Fibroblast of villous mesenchyme (primary cell): ENCODE measurements around the gene RREB1. TPM values are rescaled to one million over a fixed set of nuclear protein-coding genes. Genes with fewer than 3 reads are reported as not detected.

ENCODE experiments used
- DNase-seq: peaks from one replicate; pipeline ENCODE4 v3.0.0-alpha.2; 2010; ENCODE audit warnings: low read depth
- H3K4me3 ChIP-seq: 2 replicates; pipeline ENCODE4 v1.5.1; 2011; ENCODE audit warnings: low read depth, mild to moderate bottlenecking, low read length
- total RNA-seq: library from RNA; depleted of rRNA; stranded (reverse); fragments of >200 nt; gene quantifications from 2 replicates; pipeline ENCODE4 v1.2.3, GENCODE V29; 2012
- TF ChIP-seq, protein P1 (sequence below): IDR thresholded peaks from 2 replicates; pipeline ENCODE4 v1.5.1; 2012; ENCODE audit warnings: low read depth, mild to moderate bottlenecking, low read length; ENCODE audit not compliant: insufficient read depth

RREB1 gene
- total RNA-seq, 1 donor: 26.3 TPM

DNA sequence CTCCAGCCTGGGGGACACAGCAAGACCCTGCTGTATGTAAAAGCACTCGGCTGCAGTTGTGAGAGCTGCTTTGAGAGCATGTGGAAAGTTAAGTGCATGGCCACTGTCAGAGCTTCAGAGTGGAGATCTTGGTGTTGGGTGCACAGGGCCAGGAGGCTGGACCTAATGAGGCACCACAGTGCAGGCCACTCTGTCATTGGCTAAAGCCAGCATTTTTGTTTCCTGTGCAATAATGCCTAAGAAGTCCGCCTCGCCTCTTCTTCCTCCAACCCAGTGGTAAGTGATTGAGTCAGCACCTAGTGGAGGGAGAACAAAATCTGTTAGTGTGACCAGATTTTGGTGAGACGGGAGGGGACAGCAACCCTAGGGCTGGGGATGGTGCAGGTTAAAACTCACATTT lies 144.6 kb downstream of the RREB1 start:
- H3K4me3 ChIP-seq: no peak overlapping the region
- no peak for DNase-seq
- TF ChIP-seq, protein P1, sequence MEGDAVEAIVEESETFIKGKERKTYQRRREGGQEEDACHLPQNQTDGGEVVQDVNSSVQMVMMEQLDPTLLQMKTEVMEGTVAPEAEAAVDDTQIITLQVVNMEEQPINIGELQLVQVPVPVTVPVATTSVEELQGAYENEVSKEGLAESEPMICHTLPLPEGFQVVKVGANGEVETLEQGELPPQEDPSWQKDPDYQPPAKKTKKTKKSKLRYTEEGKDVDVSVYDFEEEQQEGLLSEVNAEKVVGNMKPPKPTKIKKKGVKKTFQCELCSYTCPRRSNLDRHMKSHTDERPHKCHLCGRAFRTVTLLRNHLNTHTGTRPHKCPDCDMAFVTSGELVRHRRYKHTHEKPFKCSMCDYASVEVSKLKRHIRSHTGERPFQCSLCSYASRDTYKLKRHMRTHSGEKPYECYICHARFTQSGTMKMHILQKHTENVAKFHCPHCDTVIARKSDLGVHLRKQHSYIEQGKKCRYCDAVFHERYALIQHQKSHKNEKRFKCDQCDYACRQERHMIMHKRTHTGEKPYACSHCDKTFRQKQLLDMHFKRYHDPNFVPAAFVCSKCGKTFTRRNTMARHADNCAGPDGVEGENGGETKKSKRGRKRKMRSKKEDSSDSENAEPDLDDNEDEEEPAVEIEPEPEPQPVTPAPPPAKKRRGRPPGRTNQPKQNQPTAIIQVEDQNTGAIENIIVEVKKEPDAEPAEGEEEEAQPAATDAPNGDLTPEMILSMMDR: no peak

DNA sequence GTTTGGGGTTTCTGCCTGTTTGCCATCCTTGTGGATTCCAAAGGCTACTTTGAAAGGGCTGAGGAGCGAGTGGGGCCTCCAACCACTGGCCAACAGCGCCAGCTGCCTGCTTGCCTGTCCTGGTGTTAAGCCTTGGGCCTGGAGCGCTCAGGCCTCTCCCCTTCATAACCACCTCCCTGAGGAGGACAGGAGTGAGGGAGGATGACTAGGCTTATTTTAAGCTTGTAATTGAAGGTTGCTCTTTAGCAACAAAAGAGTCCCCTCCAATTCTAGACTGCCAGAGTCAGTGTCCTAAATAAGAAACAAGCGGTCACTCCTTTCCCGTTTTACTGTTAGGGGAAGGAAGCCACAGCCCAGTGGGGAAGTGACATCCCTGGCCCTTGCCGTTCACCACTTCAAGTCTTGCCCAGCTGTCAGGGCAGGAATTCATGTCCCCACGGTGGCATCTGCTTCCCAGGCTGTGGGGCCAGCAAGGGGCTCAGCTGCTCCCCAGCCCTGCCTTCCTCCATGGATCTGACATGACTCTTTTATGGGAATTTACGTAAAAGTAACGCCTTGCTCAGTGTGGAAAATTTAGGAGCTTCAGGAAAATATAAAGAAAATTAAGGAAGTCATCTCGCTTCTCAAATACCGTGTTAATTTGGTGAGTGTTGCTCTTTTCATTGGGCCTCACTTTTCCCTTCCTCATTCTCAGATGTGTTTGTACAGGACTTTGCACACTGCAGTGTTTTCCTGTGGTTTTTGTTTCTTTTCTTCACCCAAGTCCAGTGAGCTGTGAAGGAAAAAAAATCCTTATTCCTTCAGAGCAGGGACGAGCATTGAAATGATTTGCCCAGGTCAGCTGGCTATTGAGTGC lies 147.4 kb downstream of the RREB1 start:
- no peak overlapping the region for H3K4me3 ChIP-seq
- TF ChIP-seq, protein P1: no peak
- no peak for DNase-seq

DNA sequence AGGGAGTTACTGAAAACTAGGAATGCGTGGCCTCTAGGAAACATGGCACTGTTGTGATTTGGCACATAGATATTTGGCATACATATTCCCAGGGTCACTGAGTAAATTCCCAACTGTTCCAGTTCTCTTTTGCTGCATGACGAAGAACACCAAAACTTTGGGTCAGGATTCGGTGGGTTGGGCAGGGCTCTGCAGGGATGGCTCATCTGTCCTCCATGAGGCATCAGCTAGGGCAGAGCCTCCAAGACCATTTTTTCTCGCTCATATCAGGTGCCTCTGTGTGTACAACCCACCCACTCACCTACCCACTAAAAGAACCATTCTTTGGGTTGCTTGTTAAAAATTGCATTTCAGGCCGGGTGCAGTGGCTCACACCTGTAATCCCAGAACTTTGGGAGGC lies 148.2 kb downstream of the RREB1 start:
- DNase-seq: no peak

DNA sequence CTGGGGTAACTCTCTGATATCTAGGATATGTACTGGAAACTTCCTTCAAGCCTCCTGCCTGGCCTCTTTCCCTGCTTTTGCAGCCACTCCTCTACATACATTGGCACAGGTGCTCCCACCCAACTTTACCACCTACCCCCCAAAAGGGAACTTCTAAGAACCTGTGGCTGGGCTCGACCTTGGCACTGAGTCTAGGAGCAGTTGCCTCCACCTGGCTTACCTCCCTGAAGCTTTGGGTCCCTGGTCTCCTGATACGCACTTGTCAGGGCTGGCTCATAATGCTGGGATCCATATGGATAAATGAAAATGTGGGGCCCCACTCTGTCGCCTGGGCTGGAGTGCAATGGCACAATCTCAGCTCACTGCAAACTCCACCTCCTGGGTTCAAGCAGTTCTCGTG lies 149.0 kb downstream of the RREB1 start:
- TF ChIP-seq, protein P1: no peak
- H3K4me3 ChIP-seq: no peak overlapping the region
- DNase-seq: no peak

More for the DNA sequence above, 148.2 kb downstream of the RREB1 start:
- no peak overlapping the region for H3K4me3 ChIP-seq
- TF ChIP-seq, protein P1: no peak

DNA sequence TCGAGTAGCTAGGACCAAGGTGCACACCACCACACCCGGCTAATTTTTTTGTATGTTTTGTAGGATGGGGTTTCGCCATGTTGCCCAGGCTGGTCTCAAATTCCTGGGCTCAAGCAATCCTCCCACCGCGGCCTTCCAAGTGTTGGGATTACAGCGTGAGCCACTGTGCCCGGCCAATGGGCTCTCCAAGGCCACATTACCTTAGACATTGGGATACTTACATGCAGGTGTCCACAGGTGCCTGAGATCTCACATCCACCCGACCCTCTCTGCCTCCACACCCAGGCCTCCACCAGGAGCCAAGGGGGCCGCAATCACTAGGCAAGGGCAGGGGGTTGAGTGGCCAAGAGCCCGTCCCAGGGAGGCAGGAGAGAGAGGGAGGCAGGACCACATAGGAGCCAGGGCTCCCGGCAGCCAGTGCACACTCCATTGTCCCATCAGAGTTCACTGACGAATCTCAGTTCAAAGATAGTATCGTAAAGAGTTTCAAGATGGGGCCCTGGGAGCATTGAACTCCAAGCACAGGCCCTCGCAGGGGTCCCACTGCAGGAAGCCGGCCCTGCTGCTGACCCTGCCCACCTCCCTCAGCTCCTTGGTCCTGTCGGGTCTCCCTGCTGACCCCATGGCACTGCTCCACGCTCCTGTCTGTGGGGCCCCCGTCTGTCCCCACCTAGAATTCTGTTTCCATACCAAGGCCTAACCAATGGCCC lies 149.9 kb downstream of the RREB1 start:
- DNase-seq: no peak
- TF ChIP-seq, protein P1: no peak
- H3K4me3 ChIP-seq: no peak overlapping the region

DNA sequence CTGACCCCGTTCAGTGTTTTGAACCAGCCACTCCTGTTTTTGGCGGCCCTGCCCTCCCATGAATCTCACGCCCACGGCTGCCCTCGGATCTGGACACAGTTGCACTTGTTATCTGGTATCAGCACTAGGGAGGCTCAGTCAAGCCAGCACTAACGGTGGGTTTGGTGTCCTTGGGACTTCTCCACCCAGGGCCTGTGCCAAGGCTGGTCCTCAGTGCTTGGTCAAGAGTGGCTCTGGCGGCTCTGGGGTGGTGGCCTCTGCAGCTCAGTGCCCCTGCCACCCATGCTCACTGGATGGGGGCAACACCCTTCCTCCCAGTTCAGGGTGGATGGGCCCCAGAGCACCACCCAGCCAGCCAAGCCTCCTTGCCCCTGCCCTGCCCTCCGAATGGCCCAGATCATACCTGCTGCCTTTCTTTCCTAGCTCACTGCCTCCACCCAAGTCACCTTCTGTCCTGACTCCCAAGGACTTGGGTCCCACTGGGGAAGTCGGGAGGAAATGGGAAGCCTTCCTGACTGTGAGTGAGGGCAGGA lies 150.5 kb downstream of the RREB1 start:
- TF ChIP-seq, protein P1: no peak
- no peak for DNase-seq
- no peak overlapping the region for H3K4me3 ChIP-seq
